Effector memory CD4-positive, alpha-beta T cell (primary cell): ENCODE results near the gene GEMIN5.

Source experiments
- DNase-seq, 3 donors: peaks; one replicate each; pipeline ENCODE4 v3.0.0-alpha.2; 2020
- H3K27ac ChIP-seq: 2 replicates; pipeline ENCODE4 v1.7.0; 2013; ENCODE audit warnings: mild to moderate bottlenecking, low read length, moderate library complexity; ENCODE audit not compliant: insufficient read depth, poor library complexity, severe bottlenecking
- H3K27me3 ChIP-seq: replicated peaks from 2 replicates; pipeline ENCODE4 v1.7.0; 2013; ENCODE audit warnings: mild to moderate bottlenecking, low read length; ENCODE audit not compliant: insufficient read depth, control insufficient read depth, poor library complexity, severe bottlenecking
- H3K36me3 ChIP-seq: 2 replicates; pipeline ENCODE4 v1.7.0; 2013; ENCODE audit warnings: mild to moderate bottlenecking, low read length, moderate library complexity; ENCODE audit not compliant: control insufficient read depth, insufficient read depth
- H3K4me1 ChIP-seq: 2 replicates; pipeline ENCODE4 v1.7.0; 2013; ENCODE audit warnings: low read length, mild to moderate bottlenecking; ENCODE audit not compliant: control insufficient read depth, insufficient read depth, poor library complexity, severe bottlenecking
- H3K4me3 ChIP-seq: 2 replicates; pipeline ENCODE4 v1.7.0; 2013; ENCODE audit warnings: low read length, low read depth, mild to moderate bottlenecking; ENCODE audit not compliant: insufficient read depth, poor library complexity, severe bottlenecking
- H3K9me3 ChIP-seq: 2 replicates; pipeline ENCODE4 v1.7.0; 2013; ENCODE audit warnings: mild to moderate bottlenecking, low read length, moderate library complexity; ENCODE audit not compliant: control insufficient read depth

The GEMIN5 gene

DNA sequence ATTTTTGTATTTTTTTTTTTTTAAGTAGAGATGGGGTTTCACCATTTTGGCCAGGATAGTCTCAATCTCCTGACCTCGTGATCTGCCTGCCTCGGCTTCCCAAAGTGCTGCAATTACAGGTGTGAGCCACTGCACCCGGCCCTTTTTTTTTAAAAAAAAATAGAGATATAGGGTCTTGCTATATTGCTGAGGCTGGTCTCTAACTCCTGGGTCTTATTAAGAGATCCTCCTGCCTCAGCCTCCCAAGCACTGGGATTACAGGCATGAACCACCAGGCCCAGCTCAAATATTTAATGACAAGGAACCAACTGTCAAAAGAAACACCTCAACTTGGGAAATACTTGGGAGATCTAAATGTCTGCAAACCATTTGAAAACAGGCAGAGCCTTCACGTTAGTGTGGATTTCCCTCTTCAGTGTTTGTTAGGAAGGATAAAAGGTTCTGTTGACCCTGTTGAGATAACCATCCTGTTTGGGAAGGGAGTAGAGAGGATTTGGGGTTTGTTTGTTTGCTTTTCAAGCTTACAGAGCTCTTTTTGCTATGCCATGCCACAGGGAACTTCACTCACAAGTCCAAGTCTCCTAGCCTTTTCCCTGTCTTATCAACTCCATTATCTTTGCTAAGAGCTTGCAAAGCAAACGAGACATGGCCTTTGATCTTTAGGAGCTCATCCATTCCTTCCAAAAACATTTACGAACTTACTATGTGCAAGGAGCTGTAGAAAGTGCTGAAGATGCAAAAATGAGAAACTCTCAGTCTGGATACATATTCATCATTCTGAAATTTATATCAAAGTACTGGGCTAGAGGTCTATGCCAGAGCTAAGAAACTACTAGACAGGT, 95.1 kb downstream of the GEMIN5 start:
- DNase-seq: no peak
- Histone ChIP-seq H3K27me3 (no peaks in the 10 kb centered on the region), H3K4me1 (no peaks in the 10 kb centered on the region)

GRCh38 chr5:154841273-154841661, 96.7 kb downstream of the GEMIN5 start:
- Histone ChIP-seq H3K27me3 (no peaks in the 10 kb centered on the region), H3K4me3 (no peak overlapping the region), H3K27ac (no peak overlapping the region), H3K9me3 (no peaks in the 10 kb centered on the region), H3K36me3 (no peaks in the 10 kb centered on the region), H3K4me1 (no peaks in the 10 kb centered on the region)
- DNase-seq: no peak

More for the DNA sequence above, 95.1 kb downstream of the GEMIN5 start:
- Histone ChIP-seq H3K4me3 (no peak overlapping the region), H3K36me3 (no peaks in the 10 kb centered on the region), H3K9me3 (no peaks in the 10 kb centered on the region), H3K27ac (no peak overlapping the region)

DNA sequence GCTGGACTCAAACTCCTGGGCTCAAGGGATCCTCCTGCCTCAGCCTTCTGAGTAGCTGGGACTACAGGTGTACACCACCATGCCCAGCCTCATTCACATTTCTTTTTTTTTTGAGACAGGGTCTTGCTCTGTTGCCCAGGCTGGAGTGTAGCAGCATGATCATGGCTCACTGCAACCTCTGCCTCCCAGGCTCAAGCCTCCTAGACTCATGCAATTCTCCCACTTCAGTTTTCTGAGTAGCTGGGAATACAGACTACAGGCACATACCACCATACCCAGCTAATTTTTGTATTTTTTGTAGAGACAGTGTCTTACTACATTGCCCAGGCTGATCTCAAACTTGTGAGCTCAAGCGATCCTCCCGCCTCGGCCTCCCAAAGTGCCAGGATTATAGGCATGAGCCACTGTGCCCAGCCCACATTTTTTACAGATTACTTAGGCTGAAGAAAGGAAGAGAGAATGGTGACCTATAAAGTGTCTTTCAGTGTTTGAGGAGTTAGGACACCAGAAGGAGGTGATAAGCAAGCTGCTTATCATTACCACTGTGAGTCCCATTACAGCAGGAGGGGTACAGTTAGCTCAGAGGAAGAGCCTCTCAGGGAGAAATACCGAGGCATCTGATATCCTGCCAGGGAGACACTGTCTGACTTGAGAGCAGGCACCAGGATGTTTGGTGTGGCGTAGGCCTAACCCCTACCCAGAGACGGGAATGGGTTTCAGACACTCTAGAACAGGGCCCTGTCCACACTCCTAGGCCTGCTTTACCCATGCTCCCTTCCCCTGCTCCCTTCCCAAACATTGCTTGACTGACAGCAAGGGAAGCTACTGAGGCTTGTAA, 97.4 kb downstream of the GEMIN5 start:
- no peak overlapping the region for H3K27ac ChIP-seq
- no peaks in the 10 kb centered on the region for H3K36me3 ChIP-seq
- no peak for DNase-seq
- H3K4me3 ChIP-seq: no peak overlapping the region
- no peaks in the 10 kb centered on the region for H3K9me3 ChIP-seq
- no peaks in the 10 kb centered on the region for H3K4me1 ChIP-seq
- H3K27me3 ChIP-seq: no peaks in the 10 kb centered on the region
